Panc1 (cell line): ENCODE data around the gene CYP2B6.
A peak's percentile ranks its signal among the peaks of the same experiment; 100 is the strongest.

Source experiments
- CTCF ChIP-seq: fragments of 450-650 bp; IDR thresholded peaks from 2 replicates; pipeline ENCODE4 v1.5.1; 2017; ENCODE audit warnings: mild to moderate bottlenecking
- POLR2AphosphoS5 ChIP-seq: IDR thresholded peaks from 2 replicates; pipeline ENCODE4 v1.6.1; 2012; ENCODE audit warnings: mild to moderate bottlenecking, low read depth, low read length, moderate library complexity
- REST ChIP-seq, 2 experiments: IDR thresholded peaks; 2 replicates each; pipeline ENCODE4 v1.6.1; 2011 to 2012; ENCODE audit warnings: low read depth in 2 of 2, control low read depth in 1 of 2, low read length in 1 of 2, mild to moderate bottlenecking in 1 of 2, moderate library complexity in 1 of 2; ENCODE audit not compliant: insufficient read depth in 1 of 2
- SIN3A ChIP-seq: IDR thresholded peaks from 2 replicates; pipeline ENCODE4 v1.6.1; 2012; ENCODE audit warnings: low read depth, mild to moderate bottlenecking, low read length, moderate library complexity, borderline replicate concordance; ENCODE audit not compliant: insufficient read depth
- TCF7L2 ChIP-seq: IDR thresholded peaks from 2 replicates; pipeline ENCODE4 v1.6.1; 2011; ENCODE audit warnings: mild to moderate bottlenecking, low read depth, low read length, inconsistent platforms

- TF ChIP-seq CTCF (peak; percentile 12), TCF7L2 (no peak), POLR2AphosphoS5 (no peak), SIN3A (no peak), REST (IDR thresholded peaks at IDR 0.05; ENCODE audit: insufficient read depth in 1 of 2, low read depth in 2 of 2, low read length in 1 of 2) (no peak)
These were observed 10.3 kb downstream of the CYP2B6 start for GRCh38 chr19:41001243-41001971.
